Lung (tissue), 12 donors: ENCODE results near the gene GAS6. TPM values are rescaled to one million over a fixed set of nuclear protein-coding genes. Genes with fewer than 3 reads are reported as not detected.

ENCODE experiments used
- ATAC-seq: fragments of 200-7000 bp; cut with Tn5 transposase; one replicate; pipeline ENCODE4 v1.9.1; 2020; ENCODE audit warnings: moderate number of reproducible peaks; ENCODE audit not compliant: insufficient read depth, low FRiP score
- DNase-seq, 3 donors: peaks; one replicate each; pipeline ENCODE4 v3.0.0-alpha.2; 2013 to 2017
- H3K27ac ChIP-seq, 2 donors: one replicate each; pipeline ENCODE4 v1.5.1; 2013; ENCODE audit warnings: mild to moderate bottlenecking in 2 of 2, moderate library complexity in 2 of 2, control low read depth in 1 of 2, inconsistent platforms in 1 of 2, low read depth in 1 of 2, low read length in 1 of 2
- H3K27me3 ChIP-seq, 3 donors: one replicate each; pipeline ENCODE4 v1.5.1; 2013; ENCODE audit warnings: low read length in 2 of 3; ENCODE audit not compliant: control insufficient read depth in 3 of 3, insufficient read depth in 3 of 3
- H3K36me3 ChIP-seq, 4 donors: one replicate each; pipeline ENCODE4 v1.5.1; 2013; ENCODE audit warnings: low read length in 4 of 4, mild to moderate bottlenecking in 1 of 4, moderate library complexity in 1 of 4; ENCODE audit not compliant: control insufficient read depth in 4 of 4, insufficient read depth in 4 of 4
- H3K4me1 ChIP-seq, 5 donors: one replicate each; pipeline ENCODE4 v1.5.1; 2013; ENCODE audit warnings: low read length in 5 of 5, mild to moderate bottlenecking in 2 of 5, moderate library complexity in 1 of 5; ENCODE audit not compliant: control insufficient read depth in 5 of 5, insufficient read depth in 5 of 5
- H3K4me3 ChIP-seq: one replicate; pipeline ENCODE4 v1.5.1; 2013; ENCODE audit warnings: mild to moderate bottlenecking, control low read depth, moderate library complexity
- H3K9ac ChIP-seq, 2 donors: one replicate each; pipeline ENCODE4 v1.5.1; 2013; ENCODE audit warnings: low read length in 2 of 2, control low read depth in 1 of 2; ENCODE audit not compliant: insufficient read depth in 1 of 2
- H3K9me3 ChIP-seq, 4 donors: one replicate each; pipeline ENCODE4 v1.5.1; 2013; ENCODE audit warnings: low read length in 3 of 4, mild to moderate bottlenecking in 1 of 4, moderate library complexity in 1 of 4; ENCODE audit not compliant: control insufficient read depth in 4 of 4, insufficient read depth in 3 of 4
- CTCF ChIP-seq: IDR thresholded peaks from 2 replicates; pipeline ENCODE4 v1.5.1; 2012; ENCODE audit warnings: mild to moderate bottlenecking; ENCODE audit errors: control extremely low read depth, extremely low read depth
- WGBS, 2 donors: extraction: QIAGEN DNeasy Blood & Tissue Kit; methylation state at CpG; one replicate each; pipeline ENCODE4 v1.1.7; 2013; 5-methylcytosine and 5-hydroxymethylcytosine counted together
- polyA plus RNA-seq, 2 donors: library from polyadenylated mRNA; stranded (reverse); fragments of 200-250 nt; gene quantifications; one replicate each; pipeline ENCODE4 v1.2.1, GENCODE V29; 2013
- total RNA-seq, 2 donors: library from RNA; depleted of rRNA in 1 of 2; stranded (reverse); fragments of >200 nt in 1 of 2; gene quantifications; one replicate each; pipeline ENCODE4 v1.2.1, GENCODE V29; 2014 to 2021
- donor health status: control.
- donor health status: control.
- donor health status: Bipolar disorder and iron deficiency.
- donor health status: healthy.
- donor health status: DM: yes; HTN: yes; CAD: no.

GAS6 gene
- total and polyA plus RNA-seq, 4 donors = 61.8 to 107 (median 76.1) TPM

GRCh38 chr13:113902986-113903775 lies 39.3 kb upstream of the GAS6 start:
- TF ChIP-seq CTCF = no peak
- ATAC-seq (no peak), DNase-seq (no peak)
- H3K27me3 ChIP-seq = peaks cover 0 to 6% (median 0%) of the 10 kb centered on the region in 3 donors
- 87 to 88% methylated on average over 20 of the region's 20 CpGs for WGBS, 2 donors
- H3K4me3 ChIP-seq = no peak overlapping the region
- peaks cover 0 to 2% (median 0%) of the 10 kb centered on the region in 5 donors for H3K4me1 ChIP-seq
- H3K9me3 ChIP-seq = no peaks in the 10 kb centered on the region
- H3K36me3 ChIP-seq = no peaks in the 10 kb centered on the region
- peak overlapping the region in 1 of 2 donors; percentile 13 for H3K27ac ChIP-seq
- no peak overlapping the region for H3K9ac ChIP-seq

GRCh38 chr13:113902481-113902880 lies 38.6 kb upstream of the GAS6 start:
- peaks cover 0 to 2% (median 0%) of the 10 kb centered on the region in 5 donors for H3K4me1 ChIP-seq
- no peaks in the 10 kb centered on the region for H3K9me3 ChIP-seq
- TF ChIP-seq CTCF = no peak
- ATAC-seq = no peak
- H3K27me3 ChIP-seq = no peaks in the 10 kb centered on the region
- H3K9ac ChIP-seq = no peak overlapping the region
- H3K27ac ChIP-seq = no peak overlapping the region
- H3K4me3 ChIP-seq = no peak overlapping the region
- 81 to 92% methylated on average over 2 of the region's 2 CpGs for WGBS, 2 donors
- H3K36me3 ChIP-seq = no peaks in the 10 kb centered on the region
- no peak for DNase-seq

- Histone ChIP-seq H3K4me3 (no peak overlapping the region), H3K36me3 (no peaks in the 10 kb centered on the region), H3K4me1 (peaks cover 0 to 3% (median 0%) of the 10 kb centered on the region in 5 donors), H3K9me3 (no peaks in the 10 kb centered on the region), H3K27me3 (no peaks in the 10 kb centered on the region), H3K9ac (no peak overlapping the region), H3K27ac (no peak overlapping the region)
- WGBS, 2 donors = 90 to 96% methylated on average over 9 of the region's 9 CpGs
- DNase-seq (no peak), ATAC-seq (no peak)
- TF ChIP-seq CTCF = no peak
Measured at GRCh38 chr13:113901642-113902041, 37.8 kb upstream of the GAS6 start.
